ENCODE results near the gene ANKLE2. TPM values are rescaled to one million over a fixed set of nuclear protein-coding genes. Genes with fewer than 3 reads are reported as not detected.
"Not testable (repeated sequence)": the region's sequence is repeated elsewhere in the genome, so short reads cannot be mapped to it uniquely, and the experiment has no call there.

ANKLE2 gene
- polyA plus RNA-seq, 1 donor from 2014 or later: 72.3 TPM

DNA sequence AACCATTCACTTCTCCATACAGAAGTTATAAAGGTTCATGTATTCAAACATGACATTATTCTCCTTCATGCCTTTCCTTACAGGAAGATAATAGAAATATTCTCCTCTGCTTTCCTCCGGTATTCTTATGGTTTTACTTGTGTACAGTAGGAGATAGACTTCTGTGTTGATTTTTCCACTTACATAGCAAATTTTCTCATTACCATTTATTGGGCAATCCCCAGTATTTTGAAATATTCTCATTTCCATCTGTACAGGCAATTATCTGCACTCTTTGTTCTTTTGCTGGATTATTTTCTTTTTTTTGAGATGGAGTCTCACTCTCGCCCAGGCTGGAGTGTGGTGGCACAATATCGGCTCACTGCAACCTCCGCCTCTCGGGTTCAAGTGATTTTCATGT, 63.3 kb downstream of the ANKLE2 start:
- Histone ChIP-seq H3K4me2 (ENCODE audit: low read length) (no peak overlapping the region), H4K20me1 (ENCODE audit: insufficient read depth) (no peaks in the 10 kb centered on the region), H3K9ac (ENCODE audit: low read length) (no peak overlapping the region), H3K79me2 (replicated peaks; ENCODE audit: insufficient read depth, low read length) (no peaks in the 10 kb centered on the region), H3K27ac (ENCODE audit: low read length) (no peak overlapping the region), H3K36me3 (ENCODE audit: insufficient read depth, low read length) (no peaks in the 10 kb centered on the region), H3K9me3 (ENCODE audit: low read length) (no peaks in the 10 kb centered on the region), H3K27me3 (ENCODE audit: insufficient read depth, low read depth, low read length) (no peaks in the 10 kb centered on the region), H2AFZ (ENCODE audit: low read depth, low read length) (no peak overlapping the region), H3K4me3 (ENCODE audit: low read length) (no peak overlapping the region), H3F3A (ENCODE audit: insufficient read depth, low read length, poor library complexity, severe bottlenecking) (no peaks in the 10 kb centered on the region), H3K9me2 (ENCODE audit: insufficient read depth, low read length) (no peaks in the 10 kb centered on the region)
- no peak for TF ChIP-seq EZH2 (IDR thresholded peaks at IDR 0.05; ENCODE audit: borderline replicate concordance, insufficient read depth, low read length, poor library complexity, severe bottlenecking)
- TF ChIP-seq TAF1 (IDR thresholded peaks at IDR 0.05; ENCODE audit: low read depth): no peak
- TF ChIP-seq RAD21 (conservative IDR thresholded peaks at IDR 0.05): no peak
- TF ChIP-seq, protein P1, sequence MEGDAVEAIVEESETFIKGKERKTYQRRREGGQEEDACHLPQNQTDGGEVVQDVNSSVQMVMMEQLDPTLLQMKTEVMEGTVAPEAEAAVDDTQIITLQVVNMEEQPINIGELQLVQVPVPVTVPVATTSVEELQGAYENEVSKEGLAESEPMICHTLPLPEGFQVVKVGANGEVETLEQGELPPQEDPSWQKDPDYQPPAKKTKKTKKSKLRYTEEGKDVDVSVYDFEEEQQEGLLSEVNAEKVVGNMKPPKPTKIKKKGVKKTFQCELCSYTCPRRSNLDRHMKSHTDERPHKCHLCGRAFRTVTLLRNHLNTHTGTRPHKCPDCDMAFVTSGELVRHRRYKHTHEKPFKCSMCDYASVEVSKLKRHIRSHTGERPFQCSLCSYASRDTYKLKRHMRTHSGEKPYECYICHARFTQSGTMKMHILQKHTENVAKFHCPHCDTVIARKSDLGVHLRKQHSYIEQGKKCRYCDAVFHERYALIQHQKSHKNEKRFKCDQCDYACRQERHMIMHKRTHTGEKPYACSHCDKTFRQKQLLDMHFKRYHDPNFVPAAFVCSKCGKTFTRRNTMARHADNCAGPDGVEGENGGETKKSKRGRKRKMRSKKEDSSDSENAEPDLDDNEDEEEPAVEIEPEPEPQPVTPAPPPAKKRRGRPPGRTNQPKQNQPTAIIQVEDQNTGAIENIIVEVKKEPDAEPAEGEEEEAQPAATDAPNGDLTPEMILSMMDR (IDR thresholded peaks at IDR 0.05; ENCODE audit: poor library complexity, severe bottlenecking): no peak
- TF ChIP-seq, protein P2, sequence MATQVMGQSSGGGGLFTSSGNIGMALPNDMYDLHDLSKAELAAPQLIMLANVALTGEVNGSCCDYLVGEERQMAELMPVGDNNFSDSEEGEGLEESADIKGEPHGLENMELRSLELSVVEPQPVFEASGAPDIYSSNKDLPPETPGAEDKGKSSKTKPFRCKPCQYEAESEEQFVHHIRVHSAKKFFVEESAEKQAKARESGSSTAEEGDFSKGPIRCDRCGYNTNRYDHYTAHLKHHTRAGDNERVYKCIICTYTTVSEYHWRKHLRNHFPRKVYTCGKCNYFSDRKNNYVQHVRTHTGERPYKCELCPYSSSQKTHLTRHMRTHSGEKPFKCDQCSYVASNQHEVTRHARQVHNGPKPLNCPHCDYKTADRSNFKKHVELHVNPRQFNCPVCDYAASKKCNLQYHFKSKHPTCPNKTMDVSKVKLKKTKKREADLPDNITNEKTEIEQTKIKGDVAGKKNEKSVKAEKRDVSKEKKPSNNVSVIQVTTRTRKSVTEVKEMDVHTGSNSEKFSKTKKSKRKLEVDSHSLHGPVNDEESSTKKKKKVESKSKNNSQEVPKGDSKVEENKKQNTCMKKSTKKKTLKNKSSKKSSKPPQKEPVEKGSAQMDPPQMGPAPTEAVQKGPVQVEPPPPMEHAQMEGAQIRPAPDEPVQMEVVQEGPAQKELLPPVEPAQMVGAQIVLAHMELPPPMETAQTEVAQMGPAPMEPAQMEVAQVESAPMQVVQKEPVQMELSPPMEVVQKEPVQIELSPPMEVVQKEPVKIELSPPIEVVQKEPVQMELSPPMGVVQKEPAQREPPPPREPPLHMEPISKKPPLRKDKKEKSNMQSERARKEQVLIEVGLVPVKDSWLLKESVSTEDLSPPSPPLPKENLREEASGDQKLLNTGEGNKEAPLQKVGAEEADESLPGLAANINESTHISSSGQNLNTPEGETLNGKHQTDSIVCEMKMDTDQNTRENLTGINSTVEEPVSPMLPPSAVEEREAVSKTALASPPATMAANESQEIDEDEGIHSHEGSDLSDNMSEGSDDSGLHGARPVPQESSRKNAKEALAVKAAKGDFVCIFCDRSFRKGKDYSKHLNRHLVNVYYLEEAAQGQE (IDR thresholded peaks at IDR 0.05; ENCODE audit: borderline replicate concordance): no peak
- no peak for TF ChIP-seq MXI1 (conservative IDR thresholded peaks at IDR 0.05; ENCODE audit: poor library complexity, severe bottlenecking)
- TF ChIP-seq POLR2AphosphoS5 (IDR thresholded peaks at IDR 0.05): no peak
- no peak for TF ChIP-seq SMC3 (conservative IDR thresholded peaks at IDR 0.05; ENCODE audit: poor library complexity)
- TF ChIP-seq EP300 (conservative IDR thresholded peaks at IDR 0.05; ENCODE audit: poor library complexity, severe bottlenecking): no peak

DNA sequence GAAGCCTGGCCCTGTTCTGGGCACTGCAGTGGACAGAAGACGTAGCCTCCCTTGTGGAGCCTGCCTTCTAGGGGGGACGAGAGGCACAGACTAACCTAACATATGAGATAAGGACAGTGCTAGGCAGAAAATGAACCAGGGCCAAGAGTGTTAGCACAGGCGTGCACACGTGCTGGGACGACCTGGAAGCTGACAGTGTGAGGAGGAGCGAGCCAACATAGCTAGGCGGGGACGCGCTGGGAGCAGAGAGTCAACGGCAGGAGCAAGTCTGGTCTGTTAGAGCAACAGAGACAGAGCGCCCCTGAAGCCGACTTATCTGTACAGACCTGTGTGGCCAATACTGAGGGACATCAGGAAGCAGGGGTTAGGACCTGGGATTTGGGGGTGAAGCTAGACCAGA, 66.2 kb downstream of the ANKLE2 start:
- no peaks in the 10 kb centered on the region for H3K27me3 ChIP-seq (ENCODE audit: insufficient read depth, low read depth, low read length)
- no peak overlapping the region for H3K4me3 ChIP-seq (ENCODE audit: low read length)
- H3K79me2 ChIP-seq (replicated peaks; ENCODE audit: insufficient read depth, low read length): no peaks in the 10 kb centered on the region
- TF ChIP-seq SMC3 (conservative IDR thresholded peaks at IDR 0.05; ENCODE audit: poor library complexity): no peak
- TF ChIP-seq, protein P2 (IDR thresholded peaks at IDR 0.05; ENCODE audit: borderline replicate concordance): no peak
- H3K4me2 ChIP-seq (ENCODE audit: low read length): no peak overlapping the region
- no peaks in the 10 kb centered on the region for H3K9me3 ChIP-seq (ENCODE audit: low read length)
- H3K9me2 ChIP-seq (ENCODE audit: insufficient read depth, low read length): no peaks in the 10 kb centered on the region
- H2AFZ ChIP-seq (ENCODE audit: low read depth, low read length): no peak overlapping the region
- no peak overlapping the region for H3K9ac ChIP-seq (ENCODE audit: low read length)
- H3F3A ChIP-seq (ENCODE audit: insufficient read depth, low read length, poor library complexity, severe bottlenecking): no peaks in the 10 kb centered on the region
- no peaks in the 10 kb centered on the region for H3K36me3 ChIP-seq (ENCODE audit: insufficient read depth, low read length)
- no peaks in the 10 kb centered on the region for H4K20me1 ChIP-seq (ENCODE audit: insufficient read depth)
- no peak overlapping the region for H3K27ac ChIP-seq (ENCODE audit: low read length)

DNA sequence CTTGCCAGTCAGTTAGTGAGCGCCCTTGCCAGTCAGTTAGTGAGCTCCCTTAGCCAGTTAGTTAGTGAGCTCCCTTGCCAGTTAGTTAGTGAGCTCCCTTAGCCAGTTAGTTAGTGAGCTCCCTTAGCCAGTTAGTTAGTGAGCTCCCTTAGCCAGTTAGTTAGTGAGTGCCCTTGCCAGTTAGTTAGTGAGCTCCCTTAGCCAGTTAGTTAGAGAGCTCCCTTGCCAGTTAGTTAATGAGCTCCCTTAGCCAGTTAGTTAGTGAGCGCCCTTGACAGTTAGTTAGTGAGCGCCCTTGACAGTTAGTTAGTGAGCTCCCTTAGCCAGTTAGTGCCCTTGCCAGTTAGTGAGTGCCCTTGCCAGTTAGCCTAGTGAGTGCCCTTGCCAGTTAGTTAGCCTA, 66.7 kb downstream of the ANKLE2 start:
- H3K4me2 ChIP-seq (ENCODE audit: low read length); H3K4me3 ChIP-seq (ENCODE audit: low read length): not testable (repeated sequence)

DNA sequence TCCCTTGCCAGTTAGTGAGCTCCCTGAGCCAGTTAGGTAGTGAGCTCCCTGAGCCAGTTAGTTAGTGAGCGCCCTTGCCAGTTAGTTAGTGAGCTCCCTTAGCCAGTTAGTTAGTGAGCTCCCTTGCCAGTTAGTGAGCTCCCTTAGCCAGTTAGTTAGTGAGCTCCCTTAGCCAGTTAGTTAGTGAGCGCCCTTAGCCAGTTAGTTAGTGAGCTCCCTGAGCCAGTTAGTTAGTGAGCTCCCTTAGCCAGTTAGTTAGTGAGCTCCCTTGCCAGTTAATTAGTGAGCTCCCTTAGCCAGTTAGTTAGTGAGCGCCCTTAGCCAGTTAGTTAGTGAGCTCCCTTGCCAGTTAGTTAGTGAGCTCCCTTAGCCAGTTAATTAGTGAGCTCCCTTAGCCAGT, 69.6 kb downstream of the ANKLE2 start:
- not testable (repeated sequence) for H3K36me3 ChIP-seq (ENCODE audit: insufficient read depth, low read length); H2AFZ ChIP-seq (ENCODE audit: low read depth, low read length); H4K20me1 ChIP-seq (ENCODE audit: insufficient read depth); H3K4me2 ChIP-seq (ENCODE audit: low read length); H3K4me3 ChIP-seq (ENCODE audit: low read length); H3K27me3 ChIP-seq (ENCODE audit: insufficient read depth, low read depth, low read length); H3K9ac ChIP-seq (ENCODE audit: low read length); H3K9me2 ChIP-seq (ENCODE audit: insufficient read depth, low read length); H3K27ac ChIP-seq (ENCODE audit: low read length); H3K79me2 ChIP-seq (replicated peaks; ENCODE audit: insufficient read depth, low read length); H3F3A ChIP-seq (ENCODE audit: insufficient read depth, low read length, poor library complexity, severe bottlenecking); H3K9me3 ChIP-seq (ENCODE audit: low read length)

More for the DNA sequence above, 66.7 kb downstream of the ANKLE2 start:
- not testable (repeated sequence) for H3K9me3 ChIP-seq (ENCODE audit: low read length); H3F3A ChIP-seq (ENCODE audit: insufficient read depth, low read length, poor library complexity, severe bottlenecking); H3K79me2 ChIP-seq (replicated peaks; ENCODE audit: insufficient read depth, low read length); H4K20me1 ChIP-seq (ENCODE audit: insufficient read depth); H3K27ac ChIP-seq (ENCODE audit: low read length); H3K27me3 ChIP-seq (ENCODE audit: insufficient read depth, low read depth, low read length); H3K9me2 ChIP-seq (ENCODE audit: insufficient read depth, low read length); H3K9ac ChIP-seq (ENCODE audit: low read length); H2AFZ ChIP-seq (ENCODE audit: low read depth, low read length); H3K36me3 ChIP-seq (ENCODE audit: insufficient read depth, low read length)

Measured in neural cell (in vitro differentiated cells).